Tibial nerve (tissue), 3 donors: Measurements from ENCODE around the gene LRRC14B.
"Not testable (repeated sequence)": the region's sequence is repeated elsewhere in the genome, so short reads cannot be mapped to it uniquely, and the experiment has no call there.

Source experiments
- POLR2A ChIP-seq, 2 donors: fragments of 450-650 bp; IDR thresholded peaks; one replicate each; pipeline ENCODE4 v1.6.1; 2017; ENCODE audit warnings: antibody characterized with exemption in 2 of 2, mild to moderate bottlenecking in 2 of 2, moderate library complexity in 2 of 2
- TF ChIP-seq, protein P1 (sequence below), 5 experiments: fragments of 200-600 bp in 3 of 5; fragments of 450-650 bp in 2 of 5; sonication (generic) in 3 of 5; IDR thresholded peaks; one replicate each; pipeline ENCODE4 v1.5.1; 2016 to 2019; ENCODE audit warnings: antibody characterized with exemption in 5 of 5, mild to moderate bottlenecking in 3 of 5, moderate library complexity in 2 of 5

DNA sequence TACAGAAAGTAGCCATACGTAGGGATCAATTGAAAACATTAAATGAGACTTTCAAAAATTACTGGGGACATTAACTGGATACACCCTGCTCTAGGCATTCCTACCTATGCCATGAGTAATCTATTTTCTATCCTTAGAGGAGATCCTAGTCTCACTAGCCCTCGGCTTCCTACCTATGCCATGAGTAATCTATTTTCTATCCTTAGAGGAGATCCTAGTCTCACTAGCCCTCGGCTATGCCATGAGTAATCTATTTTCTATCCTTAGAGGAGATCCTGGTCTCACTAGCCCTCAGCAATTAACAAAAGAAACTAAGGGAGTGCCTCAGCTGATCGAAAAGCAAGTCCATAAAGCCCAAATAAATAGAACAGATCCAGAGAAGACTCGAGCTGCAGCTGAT, 54.4 kb downstream of the LRRC14B start:
- TF ChIP-seq, protein P1, sequence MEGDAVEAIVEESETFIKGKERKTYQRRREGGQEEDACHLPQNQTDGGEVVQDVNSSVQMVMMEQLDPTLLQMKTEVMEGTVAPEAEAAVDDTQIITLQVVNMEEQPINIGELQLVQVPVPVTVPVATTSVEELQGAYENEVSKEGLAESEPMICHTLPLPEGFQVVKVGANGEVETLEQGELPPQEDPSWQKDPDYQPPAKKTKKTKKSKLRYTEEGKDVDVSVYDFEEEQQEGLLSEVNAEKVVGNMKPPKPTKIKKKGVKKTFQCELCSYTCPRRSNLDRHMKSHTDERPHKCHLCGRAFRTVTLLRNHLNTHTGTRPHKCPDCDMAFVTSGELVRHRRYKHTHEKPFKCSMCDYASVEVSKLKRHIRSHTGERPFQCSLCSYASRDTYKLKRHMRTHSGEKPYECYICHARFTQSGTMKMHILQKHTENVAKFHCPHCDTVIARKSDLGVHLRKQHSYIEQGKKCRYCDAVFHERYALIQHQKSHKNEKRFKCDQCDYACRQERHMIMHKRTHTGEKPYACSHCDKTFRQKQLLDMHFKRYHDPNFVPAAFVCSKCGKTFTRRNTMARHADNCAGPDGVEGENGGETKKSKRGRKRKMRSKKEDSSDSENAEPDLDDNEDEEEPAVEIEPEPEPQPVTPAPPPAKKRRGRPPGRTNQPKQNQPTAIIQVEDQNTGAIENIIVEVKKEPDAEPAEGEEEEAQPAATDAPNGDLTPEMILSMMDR (IDR thresholded peaks at IDR 0.05), result not testable (repeated sequence)
- TF ChIP-seq POLR2A (IDR thresholded peaks at IDR 0.05), result not testable (repeated sequence)
